SK-N-SH (cell line): Measurements from ENCODE around the gene OR10H5.
"Not testable (repeated sequence)": the region's sequence is repeated elsewhere in the genome, so short reads cannot be mapped to it uniquely, and the experiment has no call there.

Source experiments
- CTCF ChIP-seq: fragments of 200-600 bp; sonication (generic); IDR thresholded peaks from 2 replicates; pipeline ENCODE4 v1.6.1; 2017; ENCODE audit warnings: antibody characterized with exemption, mild to moderate bottlenecking, moderate library complexity
- EP300 ChIP-seq, 2 experiments: IDR thresholded peaks; 2 replicates each; pipeline versions ENCODE4 v1.4.0 to v1.6.1; 2012; ENCODE audit warnings: borderline replicate concordance in 1 of 2, low read depth in 1 of 2, low read length in 1 of 2
- EZH2phosphoT487 ChIP-seq: fragments of 200-600 bp; sonication (generic); IDR thresholded peaks from 2 replicates; pipeline ENCODE4 v1.6.1; 2017; ENCODE audit warnings: low read depth, mixed run types, mild to moderate bottlenecking, antibody characterized with exemption, moderate library complexity, borderline replicate concordance
- GATA2 ChIP-seq: sonication (generic); formaldehyde crosslinking; IDR thresholded peaks from 2 replicates; pipeline ENCODE4 v1.5.0; 2020; ENCODE audit warnings: mild to moderate bottlenecking, missing genetic modification reagents
- MAX ChIP-seq: IDR thresholded peaks from 2 replicates; pipeline ENCODE4 v1.4.0; 2012; ENCODE audit warnings: low read depth
- NRF1 ChIP-seq: IDR thresholded peaks from 2 replicates; pipeline ENCODE4 v1.6.1; 2012; ENCODE audit warnings: low read depth, mild to moderate bottlenecking, low read length
- POLR2AphosphoS5 ChIP-seq: IDR thresholded peaks from 2 replicates; pipeline ENCODE4 v1.6.1; 2012; ENCODE audit warnings: low read depth, low read length
- RAD21 ChIP-seq: IDR thresholded peaks from 2 replicates; pipeline ENCODE4 v1.6.1; 2012; ENCODE audit warnings: mild to moderate bottlenecking, low read length
- SIN3A ChIP-seq: IDR thresholded peaks from 2 replicates; pipeline ENCODE4 v1.6.1; 2012; ENCODE audit warnings: low read depth, mild to moderate bottlenecking, low read length, moderate library complexity, borderline replicate concordance
- TCF12 ChIP-seq: IDR thresholded peaks from 2 replicates; pipeline ENCODE4 v1.4.0; 2012
- USF1 ChIP-seq: IDR thresholded peaks from 2 replicates; pipeline ENCODE4 v1.4.0; 2012; ENCODE audit warnings: low read depth, borderline replicate concordance
- USF2 ChIP-seq: fragments of 150-350 bp; IDR thresholded peaks from 2 replicates; pipeline ENCODE4 v1.6.1; 2017; ENCODE audit warnings: antibody characterized with exemption, low read length, low read depth, borderline replicate concordance
- ZBTB33 ChIP-seq: IDR thresholded peaks from 2 replicates; pipeline ENCODE4 v1.4.0; 2012; ENCODE audit warnings: low read depth, borderline replicate concordance

- TF ChIP-seq CTCF; MAX; EP300 (IDR thresholded peaks at IDR 0.05; ENCODE audit: borderline replicate concordance in 1 of 2, low read depth in 1 of 2, low read length in 1 of 2); EZH2phosphoT487; RAD21; GATA2; USF2; POLR2AphosphoS5; TCF12; USF1; NRF1; SIN3A; ZBTB33: not testable (repeated sequence)
Observed at GRCh38 chr19:15774159-15774558, 13.3 kb upstream of the OR10H5 start.
